GM12878 (cell line): Measurements from ENCODE around the gene TSC22D1. TPM values are rescaled to one million over a fixed set of nuclear protein-coding genes. Genes with fewer than 3 reads are reported as not detected.

Experiments
- ATAC-seq: fragments of 200-7000 bp; cut with Tn5 transposase; 3 replicates; pipeline ENCODE4 v1.9.1; 2020; ENCODE audit warnings: mild to moderate bottlenecking, moderate library complexity
- BruUV-seq: library from RNA; stranded (reverse); fragments of 400-500 nt; replicated peaks from 2 replicates; lab custom pipeline; 2021; lab: Mats Ljungman, UMichigan
- CTCF ChIA-PET: fragments of 300-600 bp; sonication (Branson Sonifier 250); formaldehyde crosslinking; extraction: SDS; loops from one replicate; lab custom pipeline; 2021; ENCODE audit warnings: inconsistent platforms; lab: Yijun Ruan, JAX
- POLR2A ChIA-PET: fragments of 350-600 bp; formaldehyde crosslinking; extraction: SDS; loops from one replicate; lab custom pipeline; 2021; ENCODE audit warnings: inconsistent platforms; lab: Charles Lee
- RAD21 ChIA-PET: fragments of 300-600 bp; sonication (Branson Sonifier 250); formaldehyde crosslinking; loops from one replicate; lab custom pipeline; 2023; ENCODE audit warnings: antibody characterized with exemption; ENCODE audit not compliant: unreplicated experiment; lab: Charles Lee
- SMC1A ChIA-PET: fragments of 300-600 bp; sonication (Branson Sonifier 250); formaldehyde crosslinking; loops from one replicate; lab custom pipeline; 2023; ENCODE audit not compliant: unreplicated experiment, uncharacterized antibody; lab: Charles Lee
- DNase-seq: peaks from one replicate; pipeline ENCODE4 v3.0.0-alpha.2; 2011; ENCODE audit warnings: low read depth, low spot score
- FAIRE-seq: peaks from 3 replicates; lab custom pipeline; 2011; peaks lifted over from hg19 to GRCh38; lab: Jason Lieb, UNC
- H2AFZ ChIP-seq: 2 replicates; pipeline ENCODE4 v1.6.0; 2011; ENCODE audit warnings: low read depth, low read length, control low read depth; ENCODE audit not compliant: control insufficient read depth
- H3K27ac ChIP-seq: 2 replicates; pipeline ENCODE4 v1.5.1; 2011; ENCODE audit warnings: control low read depth; ENCODE audit not compliant: control insufficient read depth, insufficient read depth
- H3K27me3 ChIP-seq, 2 experiments: replicated peaks in 1 of 2; 2 replicates each; pipeline versions ENCODE4 v1.6.0 to v1.6.1; 2011; ENCODE audit warnings: low read length in 1 of 2; ENCODE audit not compliant: control insufficient read depth in 2 of 2, insufficient read depth in 2 of 2
- H3K36me3 ChIP-seq, 2 experiments: 2 replicates each; pipeline ENCODE4 v1.5.1; 2011; ENCODE audit warnings: low read length in 1 of 2; ENCODE audit not compliant: control insufficient read depth in 2 of 2, insufficient read depth in 2 of 2
- H3K4me1 ChIP-seq: 2 replicates; pipeline ENCODE4 v1.6.1; 2011; ENCODE audit warnings: mild to moderate bottlenecking, low read length, moderate library complexity, mixed read lengths; ENCODE audit not compliant: control insufficient read depth, insufficient read depth
- H3K4me2 ChIP-seq: 2 replicates; pipeline ENCODE4 v1.6.0; 2011; ENCODE audit warnings: control low read depth; ENCODE audit not compliant: control insufficient read depth, insufficient read depth
- H3K4me3 ChIP-seq: fragments of 200-600 bp; sonication (generic); 2 replicates; pipeline ENCODE4 v1.5.1; 2016
- H3K79me2 ChIP-seq: 2 replicates; pipeline ENCODE4 v1.6.0; 2011; ENCODE audit warnings: low read length; ENCODE audit not compliant: control insufficient read depth, insufficient read depth
- H3K9ac ChIP-seq: 2 replicates; pipeline ENCODE4 v1.8.0; 2011; ENCODE audit warnings: low read length, control low read depth, mixed read lengths; ENCODE audit not compliant: control insufficient read depth, insufficient read depth
- H3K9me3 ChIP-seq: replicated peaks from 3 replicates; pipeline ENCODE4 v1.5.1; 2011; ENCODE audit warnings: mild to moderate bottlenecking, low read length; ENCODE audit not compliant: control insufficient read depth, insufficient read depth
- H4K20me1 ChIP-seq: 2 replicates; pipeline ENCODE4 v1.6.0; 2011; ENCODE audit not compliant: control insufficient read depth, insufficient read depth
- ELK1 ChIP-seq: IDR thresholded peaks from 2 replicates; pipeline ENCODE4 v1.6.1; 2012; ENCODE audit warnings: low read depth, low read length, improper control_type of control experiment
- ESRRA ChIP-seq: IDR thresholded peaks from 2 replicates; pipeline ENCODE4 v1.6.1; 2012; ENCODE audit warnings: mild to moderate bottlenecking, low read length, improper control_type of control experiment
- KAT2A ChIP-seq: conservative IDR thresholded peaks from 2 replicates; pipeline ENCODE4 v1.6.1; 2011; ENCODE audit warnings: low read depth, low read length; ENCODE audit not compliant: control insufficient read depth
- NFXL1 ChIP-seq: fragments of 450-650 bp; IDR thresholded peaks from 2 replicates; pipeline ENCODE4 v1.6.1; 2017; ENCODE audit warnings: antibody characterized with exemption, mild to moderate bottlenecking, borderline replicate concordance
- SMC3 ChIP-seq: IDR thresholded peaks from 2 replicates; pipeline ENCODE4 v1.6.1; 2011; ENCODE audit warnings: low read length, improper control_type of control experiment, borderline replicate concordance
- SRF ChIP-seq, 2 experiments: IDR thresholded peaks; 2 replicates each; pipeline ENCODE4 v1.6.1; 2011; ENCODE audit warnings: low read depth in 2 of 2, low read length in 2 of 2, mild to moderate bottlenecking in 1 of 2, moderate library complexity in 1 of 2
- SUPT20H ChIP-seq: IDR thresholded peaks from 2 replicates; pipeline ENCODE4 v1.6.1; 2011; ENCODE audit warnings: low read depth, mild to moderate bottlenecking, low read length, moderate library complexity, borderline replicate concordance; ENCODE audit not compliant: control insufficient read depth
- TAF1 ChIP-seq: IDR thresholded peaks from 2 replicates; pipeline ENCODE4 v1.6.1; 2011; ENCODE audit warnings: mild to moderate bottlenecking, low read depth, low read length, borderline replicate concordance
- USF1 ChIP-seq: IDR thresholded peaks from 2 replicates; pipeline ENCODE4 v1.6.1; 2011; ENCODE audit warnings: borderline replicate concordance, low read depth, mild to moderate bottlenecking, moderate library complexity, mixed read lengths, low read length; ENCODE audit not compliant: insufficient read depth; ENCODE audit errors: extremely low read length
- ZBTB11 ChIP-seq: fragments of 450-650 bp; formaldehyde crosslinking; IDR thresholded peaks from 2 replicates; pipeline ENCODE4 v1.5.0; 2022; ENCODE audit warnings: mild to moderate bottlenecking, missing genetic modification characterization
- WGBS: methylation state at CpG from one replicate; pipeline ENCODE4 v1.1.6; 2016; ENCODE audit warnings: low lambda C conversion rate; ENCODE audit not compliant: insufficient replicate concordance, insufficient coverage; ENCODE audit errors: missing lambda C conversion rate; 5-methylcytosine and 5-hydroxymethylcytosine counted together
- in situ Hi-C: fragments of 300-500 bp; cut with MboI; formaldehyde crosslinking; loops from 9 replicates; pipeline ENCODE4 v1.14.3; 2018; ENCODE audit warnings: mixed read lengths
- intact Hi-C: fragments of 100-400 bp; cut with micrococcal nuclease; formaldehyde crosslinking; loops from one replicate; pipeline ENCODE4 v1.14.2; 2022; ENCODE audit not compliant: unreplicated experiment
- polyA plus RNA-seq, 11 experiments: library from polyadenylated mRNA; depleted of rRNA in 4 of 11; unstranded in 6 of 11; stranded (reverse) in 5 of 11; fragments of >200 nt; fragmentation: Nextera tagmentation in 4 of 11; fragmentation: Illumina TruSeq in 1 of 11; extraction: Ambion mirVana in 4 of 11; extraction: Trizol in 1 of 11; gene quantifications; 1 replicate in 1 of 11; 2 replicates in 10 of 11; pipeline versions ENCODE4 v1.2.1 to v1.2.3, GENCODE V29; 2011 to 2016; ENCODE audit warnings: inconsistent platforms in 2 of 11, missing spikeins in 2 of 11, low read depth in 1 of 11
- total RNA-seq, 4 experiments: library from RNA; depleted of rRNA in 3 of 4; stranded (reverse); fragments of >200 nt in 3 of 4; fragmentation: Illumina TruSeq in 1 of 4; extraction: Trizol in 1 of 4; gene quantifications; 2 replicates each; pipeline versions ENCODE4 v1.2.1 to v1.2.3, GENCODE V29; 2013 to 2021

The TSC22D1 gene
- total and polyA plus RNA-seq, 10 of the 15 experiments (the other 5 are each of a cell fraction or from before 2014, with no cell fraction given), result 0.37 to 15.7 (median 7.5) TPM

DNA sequence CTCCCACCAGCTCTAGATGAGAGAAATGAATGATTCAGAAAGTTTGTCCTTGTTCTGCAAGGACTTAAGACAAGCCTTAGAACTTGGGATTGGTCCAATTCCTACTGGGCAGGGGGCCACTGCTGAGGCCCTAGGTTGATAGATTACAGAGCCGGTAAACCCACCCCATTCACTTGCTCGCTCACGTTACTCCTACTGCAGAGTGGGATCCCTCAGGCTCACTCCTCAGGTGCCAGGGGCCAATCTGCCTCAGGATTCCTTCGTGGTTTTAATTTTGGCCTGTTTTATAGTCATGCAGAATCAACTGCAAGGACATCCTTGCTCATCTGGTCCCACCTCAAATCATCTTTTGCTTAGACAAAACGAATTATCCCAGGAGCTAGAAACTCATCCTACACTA, 143.5 kb downstream of the TSC22D1 start:
- Histone ChIP-seq H3K4me3 (no peak overlapping the region), H4K20me1 (no peaks in the 10 kb centered on the region), H3K9ac (no peak overlapping the region), H3K27me3 (peaks cover 5 to 15% of the 10 kb centered on the region in 2 experiments), H3K9me3 (no peaks in the 10 kb centered on the region), H3K4me2 (no peak overlapping the region), H3K27ac (no peak overlapping the region), H2AFZ (no peak overlapping the region), H3K79me2 (no peaks in the 10 kb centered on the region), H3K4me1 (peaks cover 5% of the 10 kb centered on the region), H3K36me3 (no peaks in the 10 kb centered on the region)
- in situ Hi-C loops, result no loop called here
- RAD21 ChIA-PET, result no interaction called here
- CTCF ChIA-PET, result interaction anchor here (0.6 to 1.1 kb wide), 3 partner anchors 9 to 650 kb away, joined by 3 to 4 read pairs (median 4); no protein-coding TSS in a partner anchor
- WGBS, result 38% methylated on average over 5 of the region's 5 CpGs
- TF ChIP-seq ESRRA, result no peak
- POLR2A ChIA-PET, result no interaction called here
- no TSS peak for BruUV-seq
- ATAC-seq (no peak), FAIRE-seq (no peak), DNase-seq (no peak)
- SMC1A ChIA-PET, result interaction anchor here (1.6 kb wide), 1 partner anchor 15 kb away, joined by 4 read pairs; no protein-coding TSS in a partner anchor
- intact Hi-C loops, result no loop called here

DNA sequence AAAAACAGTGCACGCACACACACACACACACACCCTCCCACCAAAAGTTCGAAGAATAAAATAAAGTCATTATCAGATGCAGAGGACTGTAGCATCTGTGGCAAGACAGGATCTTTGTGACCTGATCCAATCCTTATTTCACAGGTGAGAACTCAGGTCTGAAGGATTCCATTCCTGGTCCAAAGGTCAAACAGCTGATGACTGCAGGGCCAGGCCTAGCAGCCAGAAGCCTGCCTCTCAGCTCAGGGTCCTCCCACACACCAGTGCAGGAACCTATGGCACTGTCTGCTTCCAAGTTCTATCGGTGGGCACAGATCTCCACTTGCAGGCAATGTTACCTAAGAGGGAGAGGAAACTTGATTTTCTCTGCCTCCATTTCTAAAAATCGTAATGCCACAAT, 145.0 kb downstream of the TSC22D1 start:
- Histone ChIP-seq H2AFZ (no peak overlapping the region), H3K4me2 (no peak overlapping the region), H3K27ac (no peak overlapping the region), H3K4me3 (no peak overlapping the region), H4K20me1 (no peaks in the 10 kb centered on the region), H3K27me3 (peaks cover 2 to 11% of the 10 kb centered on the region in 2 experiments), H3K9ac (no peak overlapping the region), H3K79me2 (no peaks in the 10 kb centered on the region), H3K36me3 (no peaks in the 10 kb centered on the region), H3K4me1 (peaks cover 5% of the 10 kb centered on the region), H3K9me3 (no peaks in the 10 kb centered on the region)
- 24% methylated on average over 4 of the region's 4 CpGs for WGBS
- SMC1A ChIA-PET, result interaction anchor here (1.5 kb wide), 1 partner anchor 520 kb away, joined by 3 read pairs; no protein-coding TSS in a partner anchor
- BruUV-seq, result no TSS peak
- CTCF ChIA-PET, result interaction anchor here (1.6 kb wide), 1 partner anchor 526 kb away, joined by 4 read pairs; no protein-coding TSS in a partner anchor
- in situ Hi-C loops, result no loop called here
- DNase-seq (no peak), FAIRE-seq (no peak), ATAC-seq (no peak)
- POLR2A ChIA-PET, result interaction anchor here (0.6 kb wide), 1 partner anchor 78 kb away, joined by 3 read pairs; no protein-coding TSS in a partner anchor
- RAD21 ChIA-PET, result no interaction called here
- intact Hi-C loops, result no loop called here
- TF ChIP-seq SRF (IDR thresholded peaks at IDR 0.05; ENCODE audit: low read depth in 2 of 2, low read length in 2 of 2), result no peak
- no peak for TF ChIP-seq TAF1
- TF ChIP-seq KAT2A, result no peak
- no peak for TF ChIP-seq ELK1
- TF ChIP-seq ZBTB11, result no peak
- no peak for TF ChIP-seq USF1
- TF ChIP-seq NFXL1, result no peak
- TF ChIP-seq SUPT20H, result no peak
- TF ChIP-seq SMC3, result no peak
